K562 (cell line): Measurements from ENCODE around the gene BDKRB2. TPM values are rescaled to one million over a fixed set of nuclear protein-coding genes. Genes with fewer than 3 reads are reported as not detected.

Source experiments
- ATAC-seq: fragments of 200-7000 bp; cut with Tn5 transposase; 3 replicates; pipeline ENCODE4 v1.9.1; 2020; ENCODE audit warnings: moderate library complexity
- BruUV-seq: library from RNA; stranded (reverse); fragments of 400-500 nt; replicated peaks from 2 replicates; lab custom pipeline; 2021; lab: Mats Ljungman, UMichigan
- CTCF ChIA-PET: fragments of 300-600 bp; formaldehyde crosslinking; extraction: SDS; loops from one replicate; lab custom pipeline; 2021; ENCODE audit warnings: low intra/inter-chr PET ratio; lab: Yijun Ruan, JAX
- POLR2A ChIA-PET: fragments of 300-600, 350-650 bp; sonication (Branson Sonifier 250); formaldehyde crosslinking; extraction: SDS; loops from one replicate; lab custom pipeline; 2021; ENCODE audit warnings: antibody characterized with exemption, inconsistent platforms; lab: Yijun Ruan, JAX
- DNase-seq, 4 experiments: peaks; one replicate each; pipeline versions ENCODE4 v3.0.0 to v3.0.0-alpha.2; 2011 to 2018; ENCODE audit warnings: low spot score in 3 of 4, mixed read lengths in 3 of 4; ENCODE audit errors: extremely low read depth in 1 of 4
- FAIRE-seq: peaks from 2 replicates; lab custom pipeline; 2011; peaks lifted over from hg19 to GRCh38; lab: Jason Lieb, UNC
- H2AFZ ChIP-seq: 2 replicates; pipeline ENCODE4 v1.6.0; 2011; ENCODE audit warnings: low read depth, low read length, control low read depth, inconsistent platforms
- H3K27ac ChIP-seq: fragments of 200-600 bp; 3 replicates; pipeline ENCODE4 v1.8.0; 2011; ENCODE audit warnings: low read depth, mild to moderate bottlenecking, control low read depth, inconsistent platforms, low read length, moderate library complexity, mixed read lengths; ENCODE audit errors: extremely low read depth
- H3K27me3 ChIP-seq, 2 experiments: fragments of 300-600 bp in 1 of 2; 2 replicates in 1 of 2; 3 replicates in 1 of 2; pipeline versions ENCODE4 v1.6.0 to v1.8.0; 2011; ENCODE audit warnings: inconsistent platforms in 2 of 2, low read length in 2 of 2, mild to moderate bottlenecking in 1 of 2, mixed read lengths in 1 of 2, moderate library complexity in 1 of 2; ENCODE audit not compliant: control insufficient read depth in 2 of 2, insufficient read depth in 2 of 2
- H3K36me3 ChIP-seq: fragments of 300-600 bp; 3 replicates; pipeline ENCODE4 v1.8.0; 2011; ENCODE audit warnings: mild to moderate bottlenecking, low read length, inconsistent platforms; ENCODE audit not compliant: control insufficient read depth, insufficient read depth
- H3K4me1 ChIP-seq, 2 experiments: fragments of 200-600 bp in 1 of 2; replicated peaks in 1 of 2; 2 replicates in 1 of 2; 3 replicates in 1 of 2; pipeline versions ENCODE4 v1.5.1 to v1.8.0; 2011; ENCODE audit warnings: inconsistent platforms in 2 of 2, low read length in 2 of 2, mild to moderate bottlenecking in 1 of 2, mixed read lengths in 1 of 2, moderate library complexity in 1 of 2; ENCODE audit not compliant: control insufficient read depth in 2 of 2, insufficient read depth in 2 of 2
- H3K4me2 ChIP-seq: 2 replicates; pipeline ENCODE4 v1.6.1; 2011; ENCODE audit warnings: low read length, control low read depth, inconsistent platforms, mixed read lengths; ENCODE audit not compliant: insufficient read depth
- H3K4me3 ChIP-seq: fragments of 200-600 bp; sonication (generic), shearing (Covaris generic); 2 replicates; pipeline ENCODE4 v1.5.1; 2016; ENCODE audit warnings: control low read depth, inconsistent platforms
- H3K79me2 ChIP-seq: fragments of 200-600 bp; 3 replicates; pipeline ENCODE4 v1.8.0; 2011; ENCODE audit warnings: low read length, inconsistent platforms; ENCODE audit not compliant: control insufficient read depth, insufficient read depth
- H3K9ac ChIP-seq, 2 experiments: 2 replicates each; pipeline versions ENCODE4 v1.6.0 to v1.6.1; 2011; ENCODE audit warnings: low read depth in 2 of 2, low read length in 2 of 2, control low read depth in 1 of 2, inconsistent platforms in 1 of 2, mild to moderate bottlenecking in 1 of 2, mixed read lengths in 1 of 2; ENCODE audit not compliant: insufficient read depth in 1 of 2
- H3K9me1 ChIP-seq: one replicate; pipeline ENCODE4 v1.6.0; 2011; ENCODE audit warnings: inconsistent platforms, mild to moderate bottlenecking, low read length, moderate library complexity; ENCODE audit not compliant: control insufficient read depth, insufficient read depth
- H3K9me3 ChIP-seq: replicated peaks from 2 replicates; pipeline ENCODE4 v1.5.1; 2011; ENCODE audit warnings: low read depth, low read length, inconsistent platforms; ENCODE audit not compliant: control insufficient read depth, insufficient read depth
- H4K20me1 ChIP-seq: replicated peaks from 2 replicates; pipeline ENCODE4 v1.6.1; 2011; ENCODE audit warnings: low read length, inconsistent platforms, mixed read lengths; ENCODE audit not compliant: control insufficient read depth, insufficient read depth
- BCL6 ChIP-seq: fragments of 250-450 bp; sonication (Bioruptor Pico); IDR thresholded peaks from 2 replicates; pipeline ENCODE4 v1.4.0; 2020
- RB1 ChIP-seq: fragments of 450-650 bp; IDR thresholded peaks from 2 replicates; pipeline ENCODE4 v1.6.1; 2017; ENCODE audit warnings: low read depth, mild to moderate bottlenecking
- WGBS: fragments of 100-300 bp; shearing (Covaris generic); methylation state at CpG from one replicate; pipeline ENCODE4 v1.1.6; 2016; ENCODE audit warnings: low coverage, mixed read lengths; ENCODE audit not compliant: insufficient coverage; ENCODE audit errors: missing lambda C conversion rate; 5-methylcytosine and 5-hydroxymethylcytosine counted together
- in situ Hi-C: fragments of 300-500 bp; cut with MboI; formaldehyde crosslinking; loops from 4 replicates; pipeline ENCODE4 v1.15.0; 2018; ENCODE audit warnings: inconsistent platforms, mixed read lengths
- intact Hi-C: fragments of 100-400 bp; cut with micrococcal nuclease; formaldehyde crosslinking; loops from 2 replicates; pipeline ENCODE4 v1.14.2; 2022
- polyA plus RNA-seq, 8 experiments: library from polyadenylated mRNA; depleted of rRNA in 4 of 8; stranded (reverse) in 5 of 8; unstranded in 3 of 8; fragments of >200 nt; fragmentation: Nextera tagmentation in 2 of 8; fragmentation: Illumina TruSeq in 1 of 8; extraction: Ambion mirVana in 2 of 8; extraction: Trizol in 1 of 8; gene quantifications; 2 replicates each; pipeline versions ENCODE4 v1.2.1 to v1.2.3, GENCODE V29; 2011 to 2014; ENCODE audit warnings: inconsistent platforms in 1 of 8, missing spikeins in 1 of 8
- total RNA-seq, 7 experiments: library from RNA; depleted of rRNA in 6 of 7; stranded (reverse); fragments of >200 nt in 6 of 7; fragmentation: Illumina TruSeq in 2 of 7; extraction: Trizol in 2 of 7; gene quantifications; 2 replicates each; pipeline versions ENCODE4 v1.2.1 to v1.2.3, GENCODE V29; 2011 to 2021; ENCODE audit warnings: low replicate concordance in 1 of 7
- TF ChIP-seq, protein P1 (sequence below), 2 experiments: fragments of 450-650 bp; formaldehyde crosslinking in 1 of 2; IDR thresholded peaks; 2 replicates each; pipeline versions ENCODE4 v1.4.0 to v1.6.1; 2014 to 2020; ENCODE audit warnings: mild to moderate bottlenecking in 2 of 2, borderline replicate concordance in 1 of 2, low read depth in 1 of 2
- TF ChIP-seq, protein P2 (sequence below): fragments of 450-650 bp; IDR thresholded peaks from 2 replicates; pipeline ENCODE4 v1.6.1; 2017; ENCODE audit warnings: antibody characterized with exemption
- TF ChIP-seq, protein P3 (sequence below), 3 experiments: fragments of 200-800 bp in 1 of 3; fragments of 250-450 bp in 1 of 3; fragments of 450-650 bp in 1 of 3; sonication (Bioruptor Pico) in 1 of 3; sonication (Bioruptor generic) in 1 of 3; formaldehyde crosslinking in 1 of 3; IDR thresholded peaks; 2 replicates each; pipeline versions ENCODE4 v1.6.1 to v1.8.0; 2016 to 2022; ENCODE audit warnings: mild to moderate bottlenecking in 2 of 3, missing genetic modification characterization in 2 of 3, missing compliant biosample characterization in 1 of 3, moderate library complexity in 1 of 3

Gene BDKRB2
- total and polyA plus RNA-seq, 9 of the 15 experiments (the other 6 are each of a cell fraction or from before 2014, with no cell fraction given): 0.02 TPM; not detected in 8

DNA sequence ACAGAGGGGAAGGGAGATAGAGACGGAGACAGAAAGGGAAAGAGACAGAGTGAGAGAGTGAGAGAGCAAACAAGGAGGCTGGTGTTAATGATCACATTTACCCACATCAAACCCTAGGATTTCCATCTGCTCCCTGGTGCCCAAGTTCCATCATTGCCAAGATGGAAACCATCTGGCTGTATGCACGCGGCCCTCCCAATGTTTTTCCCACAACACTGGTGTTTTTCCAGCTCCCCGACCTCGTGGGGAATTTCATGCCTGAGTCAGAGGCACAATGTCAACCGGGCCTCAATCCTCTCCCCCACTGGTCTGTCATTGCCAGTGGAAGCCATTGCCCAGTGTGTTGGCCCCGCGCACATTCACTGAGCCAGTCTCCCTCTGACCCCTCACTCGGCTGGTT lies 19.9 kb upstream of the BDKRB2 start:
- WGBS: 0% methylated on average over 6 of the region's 9 CpGs
- Histone ChIP-seq H2AFZ (no peak overlapping the region), H3K79me2 (no peaks in the 10 kb centered on the region), H3K27ac (no peak overlapping the region), H3K9ac (no peak overlapping the region), H3K4me1 (no peaks in the 10 kb centered on the region), H3K27me3 (peaks cover 0 to 14% of the 10 kb centered on the region in 2 experiments; a peak in 3 of 5 replicates), H3K9me1 (no peaks in the 10 kb centered on the region), H3K9me3 (no peaks in the 10 kb centered on the region), H3K4me2 (no peak overlapping the region), H3K36me3 (no peaks in the 10 kb centered on the region), H4K20me1 (no peaks in the 10 kb centered on the region; the same call in 1 of the 2 replicates), H3K4me3 (no peak overlapping the region)
- intact Hi-C loops (no loop called here), in situ Hi-C loops (no loop called here)
- CTCF ChIA-PET: no interaction called here
- ATAC-seq (no peak), DNase-seq (no peak), FAIRE-seq (no peak)
- POLR2A ChIA-PET: no interaction called here
- BruUV-seq: no TSS peak
- TF ChIP-seq, protein P1, sequence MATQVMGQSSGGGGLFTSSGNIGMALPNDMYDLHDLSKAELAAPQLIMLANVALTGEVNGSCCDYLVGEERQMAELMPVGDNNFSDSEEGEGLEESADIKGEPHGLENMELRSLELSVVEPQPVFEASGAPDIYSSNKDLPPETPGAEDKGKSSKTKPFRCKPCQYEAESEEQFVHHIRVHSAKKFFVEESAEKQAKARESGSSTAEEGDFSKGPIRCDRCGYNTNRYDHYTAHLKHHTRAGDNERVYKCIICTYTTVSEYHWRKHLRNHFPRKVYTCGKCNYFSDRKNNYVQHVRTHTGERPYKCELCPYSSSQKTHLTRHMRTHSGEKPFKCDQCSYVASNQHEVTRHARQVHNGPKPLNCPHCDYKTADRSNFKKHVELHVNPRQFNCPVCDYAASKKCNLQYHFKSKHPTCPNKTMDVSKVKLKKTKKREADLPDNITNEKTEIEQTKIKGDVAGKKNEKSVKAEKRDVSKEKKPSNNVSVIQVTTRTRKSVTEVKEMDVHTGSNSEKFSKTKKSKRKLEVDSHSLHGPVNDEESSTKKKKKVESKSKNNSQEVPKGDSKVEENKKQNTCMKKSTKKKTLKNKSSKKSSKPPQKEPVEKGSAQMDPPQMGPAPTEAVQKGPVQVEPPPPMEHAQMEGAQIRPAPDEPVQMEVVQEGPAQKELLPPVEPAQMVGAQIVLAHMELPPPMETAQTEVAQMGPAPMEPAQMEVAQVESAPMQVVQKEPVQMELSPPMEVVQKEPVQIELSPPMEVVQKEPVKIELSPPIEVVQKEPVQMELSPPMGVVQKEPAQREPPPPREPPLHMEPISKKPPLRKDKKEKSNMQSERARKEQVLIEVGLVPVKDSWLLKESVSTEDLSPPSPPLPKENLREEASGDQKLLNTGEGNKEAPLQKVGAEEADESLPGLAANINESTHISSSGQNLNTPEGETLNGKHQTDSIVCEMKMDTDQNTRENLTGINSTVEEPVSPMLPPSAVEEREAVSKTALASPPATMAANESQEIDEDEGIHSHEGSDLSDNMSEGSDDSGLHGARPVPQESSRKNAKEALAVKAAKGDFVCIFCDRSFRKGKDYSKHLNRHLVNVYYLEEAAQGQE (IDR thresholded peaks at IDR 0.05; ENCODE audit: borderline replicate concordance): no peak
- TF ChIP-seq, protein P1 (CRISPR knock-in tag; IDR thresholded peaks at IDR 0.05; ENCODE audit: low read depth): no peak
- TF ChIP-seq, protein P2, sequence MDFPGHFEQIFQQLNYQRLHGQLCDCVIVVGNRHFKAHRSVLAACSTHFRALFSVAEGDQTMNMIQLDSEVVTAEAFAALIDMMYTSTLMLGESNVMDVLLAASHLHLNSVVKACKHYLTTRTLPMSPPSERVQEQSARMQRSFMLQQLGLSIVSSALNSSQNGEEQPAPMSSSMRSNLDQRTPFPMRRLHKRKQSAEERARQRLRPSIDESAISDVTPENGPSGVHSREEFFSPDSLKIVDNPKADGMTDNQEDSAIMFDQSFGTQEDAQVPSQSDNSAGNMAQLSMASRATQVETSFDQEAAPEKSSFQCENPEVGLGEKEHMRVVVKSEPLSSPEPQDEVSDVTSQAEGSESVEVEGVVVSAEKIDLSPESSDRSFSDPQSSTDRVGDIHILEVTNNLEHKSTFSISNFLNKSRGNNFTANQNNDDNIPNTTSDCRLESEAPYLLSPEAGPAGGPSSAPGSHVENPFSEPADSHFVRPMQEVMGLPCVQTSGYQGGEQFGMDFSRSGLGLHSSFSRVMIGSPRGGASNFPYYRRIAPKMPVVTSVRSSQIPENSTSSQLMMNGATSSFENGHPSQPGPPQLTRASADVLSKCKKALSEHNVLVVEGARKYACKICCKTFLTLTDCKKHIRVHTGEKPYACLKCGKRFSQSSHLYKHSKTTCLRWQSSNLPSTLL: no peak
- TF ChIP-seq BCL6 (CRISPR knock-in tag): no peak
- no peak for TF ChIP-seq RB1
- TF ChIP-seq, protein P3, sequence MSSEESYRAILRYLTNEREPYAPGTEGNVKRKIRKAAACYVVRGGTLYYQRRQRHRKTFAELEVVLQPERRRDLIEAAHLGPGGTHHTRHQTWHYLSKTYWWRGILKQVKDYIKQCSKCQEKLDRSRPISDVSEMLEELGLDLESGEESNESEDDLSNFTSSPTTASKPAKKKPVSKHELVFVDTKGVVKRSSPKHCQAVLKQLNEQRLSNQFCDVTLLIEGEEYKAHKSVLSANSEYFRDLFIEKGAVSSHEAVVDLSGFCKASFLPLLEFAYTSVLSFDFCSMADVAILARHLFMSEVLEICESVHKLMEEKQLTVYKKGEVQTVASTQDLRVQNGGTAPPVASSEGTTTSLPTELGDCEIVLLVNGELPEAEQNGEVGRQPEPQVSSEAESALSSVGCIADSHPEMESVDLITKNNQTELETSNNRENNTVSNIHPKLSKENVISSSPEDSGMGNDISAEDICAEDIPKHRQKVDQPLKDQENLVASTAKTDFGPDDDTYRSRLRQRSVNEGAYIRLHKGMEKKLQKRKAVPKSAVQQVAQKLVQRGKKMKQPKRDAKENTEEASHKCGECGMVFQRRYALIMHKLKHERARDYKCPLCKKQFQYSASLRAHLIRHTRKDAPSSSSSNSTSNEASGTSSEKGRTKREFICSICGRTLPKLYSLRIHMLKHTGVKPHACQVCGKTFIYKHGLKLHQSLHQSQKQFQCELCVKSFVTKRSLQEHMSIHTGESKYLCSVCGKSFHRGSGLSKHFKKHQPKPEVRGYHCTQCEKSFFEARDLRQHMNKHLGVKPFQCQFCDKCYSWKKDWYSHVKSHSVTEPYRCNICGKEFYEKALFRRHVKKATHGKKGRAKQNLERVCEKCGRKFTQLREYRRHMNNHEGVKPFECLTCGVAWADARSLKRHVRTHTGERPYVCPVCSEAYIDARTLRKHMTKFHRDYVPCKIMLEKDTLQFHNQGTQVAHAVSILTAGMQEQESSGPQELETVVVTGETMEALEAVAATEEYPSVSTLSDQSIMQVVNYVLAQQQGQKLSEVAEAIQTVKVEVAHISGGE (CRISPR knock-in tag; IDR thresholded peaks at IDR 0.05): no peak
